Neural progenitor cell (in vitro differentiated cells): ENCODE data around the gene SCAANT1. TPM values are rescaled to one million over a fixed set of nuclear protein-coding genes. Genes with fewer than 3 reads are reported as not detected.

Experiments used
- DNase-seq: peaks from one replicate; pipeline ENCODE4 v3.0.0-alpha.2; 2016; ENCODE audit warnings: low spot score
- H2AFZ ChIP-seq: fragments of 200-600 bp; sonication (generic); replicated peaks from 2 replicates; pipeline ENCODE4 v1.6.1; 2016; ENCODE audit warnings: antibody characterized with exemption
- H3F3A ChIP-seq: fragments of 200-600 bp; sonication (generic); 2 replicates; pipeline ENCODE4 v1.6.1; 2016; ENCODE audit warnings: antibody characterized with exemption, low read depth
- H3K27ac ChIP-seq: fragments of 200-600 bp; sonication (generic); 2 replicates; pipeline ENCODE4 v1.5.1; 2016; ENCODE audit warnings: mild to moderate bottlenecking
- H3K27me3 ChIP-seq: fragments of 200-600 bp; sonication (generic); 2 replicates; pipeline ENCODE4 v1.6.1; 2016; ENCODE audit warnings: mild to moderate bottlenecking, moderate library complexity
- H3K36me3 ChIP-seq: fragments of 200-600 bp; sonication (generic); 2 replicates; pipeline ENCODE4 v1.5.1; 2016
- H3K4me1 ChIP-seq: fragments of 200-600 bp; sonication (generic); 2 replicates; pipeline ENCODE4 v1.6.1; 2016; ENCODE audit warnings: mixed run types
- H3K4me2 ChIP-seq: fragments of 200-600 bp; sonication (generic); 2 replicates; pipeline ENCODE4 v1.6.1; 2016
- H3K4me3 ChIP-seq: fragments of 200-600 bp; sonication (generic); 2 replicates; pipeline ENCODE4 v1.5.1; 2016
- H3K79me2 ChIP-seq: fragments of 200-600 bp; sonication (generic); 2 replicates; pipeline ENCODE4 v1.6.1; 2016; ENCODE audit warnings: low read depth
- H3K9ac ChIP-seq: fragments of 200-600 bp; sonication (generic); 2 replicates; pipeline ENCODE4 v1.6.1; 2016
- H3K9me3 ChIP-seq: fragments of 200-600 bp; sonication (generic); 2 replicates; pipeline ENCODE4 v1.5.1; 2016; ENCODE audit warnings: low read depth
- H4K20me1 ChIP-seq: fragments of 200-600 bp; sonication (generic); 2 replicates; pipeline ENCODE4 v1.6.1; 2016; ENCODE audit warnings: low read depth
- H3K27ac Mint-ChIP-seq: 3 replicates; pipeline ENCODE4 v1.8.0; 2021; ENCODE audit warnings: mixed read lengths
- H3K27me3 Mint-ChIP-seq: 2 replicates; pipeline ENCODE4 v1.8.0; 2022; ENCODE audit warnings: low read depth, mild to moderate bottlenecking, inconsistent platforms, moderate library complexity, mixed read lengths; ENCODE audit not compliant: insufficient read depth
- H3K36me3 Mint-ChIP-seq: 3 replicates; pipeline ENCODE4 v1.8.0; 2021; ENCODE audit warnings: mixed read lengths
- H3K4me1 Mint-ChIP-seq: 3 replicates; pipeline ENCODE4 v1.8.0; 2021; ENCODE audit warnings: mixed read lengths
- H3K4me3 Mint-ChIP-seq: 3 replicates; pipeline ENCODE4 v1.8.0; 2021; ENCODE audit warnings: mild to moderate bottlenecking, moderate library complexity, mixed read lengths
- H3K9me3 Mint-ChIP-seq: 3 replicates; pipeline ENCODE4 v1.8.0; 2020; ENCODE audit warnings: mixed read lengths
- EZH2 ChIP-seq: fragments of 200-600 bp; sonication (generic); IDR thresholded peaks from 2 replicates; pipeline ENCODE4 v1.6.1; 2017; ENCODE audit warnings: antibody characterized with exemption, mild to moderate bottlenecking, moderate library complexity
- EZH2phosphoT487 ChIP-seq: fragments of 200-600 bp; sonication (generic); IDR thresholded peaks from 2 replicates; pipeline ENCODE4 v1.6.1; 2017; ENCODE audit warnings: antibody characterized with exemption
- total RNA-seq: library from RNA; depleted of rRNA; stranded (reverse); fragments of >200 nt; gene quantifications from 2 replicates; pipeline ENCODE4 v1.2.3, GENCODE V29; 2015; ENCODE audit warnings: low replicate concordance
- TF ChIP-seq, protein P1 (sequence below): fragments of 200-600 bp; sonication (generic); IDR thresholded peaks from 2 replicates; pipeline ENCODE4 v1.5.1; 2017; ENCODE audit warnings: antibody characterized with exemption, mild to moderate bottlenecking

The SCAANT1 gene
- total RNA-seq, 1 donor from 2014 or later: not detected

DNA sequence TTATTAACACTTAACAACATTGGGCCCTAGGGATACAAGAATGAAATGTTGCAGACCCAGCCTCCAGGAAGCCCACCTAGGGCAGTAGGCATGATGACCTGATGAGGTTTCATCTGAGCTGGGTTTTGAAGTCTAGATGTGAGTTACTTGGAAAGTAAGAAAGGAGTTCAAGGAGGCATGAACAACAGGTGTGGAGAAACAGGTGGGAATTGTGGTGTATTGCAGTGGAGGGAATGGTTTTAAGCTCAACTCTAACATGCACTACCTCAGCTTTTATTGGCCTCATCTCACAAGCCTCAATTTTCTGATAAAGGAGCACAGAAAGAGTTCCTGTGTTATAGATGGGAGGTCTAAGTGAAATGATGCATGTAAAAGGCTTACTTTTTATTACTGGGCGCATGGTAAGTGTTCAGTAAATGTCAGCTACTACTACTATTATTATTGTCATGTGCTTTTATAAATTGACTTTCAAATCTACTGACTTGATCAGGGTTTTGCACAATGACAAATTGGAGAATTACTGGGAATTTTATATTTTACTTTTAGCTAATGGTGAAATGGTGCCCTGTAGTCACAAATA lies 19.3 kb downstream of the SCAANT1 start:
- TF ChIP-seq, protein P1, sequence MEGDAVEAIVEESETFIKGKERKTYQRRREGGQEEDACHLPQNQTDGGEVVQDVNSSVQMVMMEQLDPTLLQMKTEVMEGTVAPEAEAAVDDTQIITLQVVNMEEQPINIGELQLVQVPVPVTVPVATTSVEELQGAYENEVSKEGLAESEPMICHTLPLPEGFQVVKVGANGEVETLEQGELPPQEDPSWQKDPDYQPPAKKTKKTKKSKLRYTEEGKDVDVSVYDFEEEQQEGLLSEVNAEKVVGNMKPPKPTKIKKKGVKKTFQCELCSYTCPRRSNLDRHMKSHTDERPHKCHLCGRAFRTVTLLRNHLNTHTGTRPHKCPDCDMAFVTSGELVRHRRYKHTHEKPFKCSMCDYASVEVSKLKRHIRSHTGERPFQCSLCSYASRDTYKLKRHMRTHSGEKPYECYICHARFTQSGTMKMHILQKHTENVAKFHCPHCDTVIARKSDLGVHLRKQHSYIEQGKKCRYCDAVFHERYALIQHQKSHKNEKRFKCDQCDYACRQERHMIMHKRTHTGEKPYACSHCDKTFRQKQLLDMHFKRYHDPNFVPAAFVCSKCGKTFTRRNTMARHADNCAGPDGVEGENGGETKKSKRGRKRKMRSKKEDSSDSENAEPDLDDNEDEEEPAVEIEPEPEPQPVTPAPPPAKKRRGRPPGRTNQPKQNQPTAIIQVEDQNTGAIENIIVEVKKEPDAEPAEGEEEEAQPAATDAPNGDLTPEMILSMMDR: no peak
- TF ChIP-seq EZH2: no peak
- no peak for TF ChIP-seq EZH2phosphoT487
- Mint-ChIP-seq H3K36me3 (peaks cover 4% of the 10 kb centered on the region), H3K27ac (no peak overlapping the region), H3K4me1 (peaks cover 7% of the 10 kb centered on the region), H3K9me3 (no peaks in the 10 kb centered on the region), H3K4me3 (no peak overlapping the region), H3K27me3 (peaks cover 2% of the 10 kb centered on the region)
- no peak for DNase-seq
- Histone ChIP-seq H3K79me2 (peaks cover 35% of the 10 kb centered on the region), H4K20me1 (peaks cover 12% of the 10 kb centered on the region), H3K4me2 (no peak overlapping the region), H3K4me1 (peaks cover 17% of the 10 kb centered on the region), H3F3A (no peaks in the 10 kb centered on the region), H3K27ac (no peak overlapping the region), H3K36me3 (no peaks in the 10 kb centered on the region), H3K4me3 (no peak overlapping the region), H3K9me3 (no peaks in the 10 kb centered on the region), H2AFZ (no peak overlapping the region), H3K27me3 (no peaks in the 10 kb centered on the region), H3K9ac (no peak overlapping the region)

DNA sequence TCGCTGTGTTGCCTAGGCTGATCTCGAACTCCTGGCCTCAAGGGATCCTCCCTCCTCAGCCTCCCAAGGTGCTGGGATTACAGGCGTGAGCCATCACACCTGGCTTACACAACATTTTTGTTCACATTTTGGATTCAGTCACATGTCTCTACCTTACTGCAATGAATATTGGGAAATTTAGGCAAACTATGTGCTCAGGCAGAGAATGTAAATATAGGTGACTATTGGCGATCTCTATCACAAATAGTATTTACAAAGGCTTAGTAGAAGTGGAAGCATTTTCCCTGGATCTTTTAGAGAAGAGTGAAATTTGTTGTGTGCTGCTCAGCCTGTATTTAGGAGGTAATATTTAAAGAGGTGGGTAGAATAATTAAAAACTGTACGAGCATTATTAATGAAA lies 20.7 kb downstream of the SCAANT1 start:
- H3K4me3 ChIP-seq: no peak overlapping the region
- no peak for DNase-seq
- Mint-ChIP-seq H3K4me3 (no peak overlapping the region), H3K4me1 (peaks cover 7% of the 10 kb centered on the region), H3K27ac (no peak overlapping the region), H3K36me3 (peaks cover 4% of the 10 kb centered on the region), H3K27me3 (peaks cover 2% of the 10 kb centered on the region), H3K9me3 (no peaks in the 10 kb centered on the region)
- H3F3A ChIP-seq: no peaks in the 10 kb centered on the region
- H3K36me3 ChIP-seq: no peaks in the 10 kb centered on the region
- H3K27me3 ChIP-seq: no peaks in the 10 kb centered on the region
- H3K27ac ChIP-seq: no peak overlapping the region
- no peak overlapping the region for H3K9ac ChIP-seq
- H3K4me2 ChIP-seq: no peak overlapping the region
- TF ChIP-seq EZH2 (no peak), EZH2phosphoT487 (no peak)
- TF ChIP-seq, protein P1: no peak
- no peaks in the 10 kb centered on the region for H3K9me3 ChIP-seq
- H2AFZ ChIP-seq: no peak overlapping the region
- H3K4me1 ChIP-seq: peaks cover 17% of the 10 kb centered on the region
- peaks cover 30% of the 10 kb centered on the region for H3K79me2 ChIP-seq
- peaks cover 17% of the 10 kb centered on the region for H4K20me1 ChIP-seq

DNA sequence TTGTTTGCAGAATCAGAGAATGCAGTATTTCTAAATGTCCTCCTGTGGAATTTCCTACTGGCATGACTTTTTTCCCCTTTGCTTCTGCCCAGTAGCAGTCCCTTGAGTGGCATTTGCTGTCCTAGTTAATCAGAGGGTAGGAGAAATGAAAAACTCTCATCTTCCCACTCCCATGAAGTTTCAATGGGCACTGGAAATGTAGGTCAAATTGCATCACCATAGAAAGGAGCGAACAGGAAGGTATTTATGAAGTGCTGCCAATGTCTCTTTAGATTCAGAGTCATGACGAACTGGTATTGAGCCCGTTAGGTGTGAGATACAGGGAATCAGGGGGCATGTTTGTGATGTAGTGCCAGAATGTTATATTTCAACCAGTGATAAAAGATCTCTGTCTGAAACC lies 25.3 kb downstream of the SCAANT1 start:
- Histone ChIP-seq H3F3A (no peaks in the 10 kb centered on the region), H3K9me3 (no peaks in the 10 kb centered on the region), H4K20me1 (peaks cover 38% of the 10 kb centered on the region), H3K27ac (no peak overlapping the region), H2AFZ (no peak overlapping the region), H3K4me3 (no peak overlapping the region), H3K9ac (no peak overlapping the region), H3K36me3 (no peaks in the 10 kb centered on the region), H3K79me2 (peaks cover 50% of the 10 kb centered on the region), H3K4me1 (no peaks in the 10 kb centered on the region), H3K27me3 (no peaks in the 10 kb centered on the region), H3K4me2 (no peak overlapping the region)
- Mint-ChIP-seq H3K36me3 (peaks cover 4% of the 10 kb centered on the region), H3K4me1 (peaks cover 2% of the 10 kb centered on the region), H3K9me3 (no peaks in the 10 kb centered on the region), H3K27me3 (no peaks in the 10 kb centered on the region), H3K27ac (no peak overlapping the region), H3K4me3 (no peak overlapping the region)
- no peak for DNase-seq
- TF ChIP-seq, protein P1: no peak
- TF ChIP-seq EZH2phosphoT487 (no peak), EZH2 (no peak)
